Glutamatergic neuron (in vitro differentiated cells): Measurements from ENCODE around the gene CAST. TPM values are rescaled to one million over a fixed set of nuclear protein-coding genes. Genes with fewer than 3 reads are reported as not detected.

Source experiments
- DNase-seq: peaks from one replicate; pipeline ENCODE4 v3.0.0; 2022
- H3K27ac Mint-ChIP-seq: one replicate; pipeline ENCODE4 v1.8.0; 2020; ENCODE audit warnings: mild to moderate bottlenecking, mixed read lengths, inconsistent platforms; ENCODE audit not compliant: unreplicated experiment
- H3K27me3 Mint-ChIP-seq: one replicate; pipeline ENCODE4 v1.8.0; 2020; ENCODE audit warnings: mild to moderate bottlenecking, moderate library complexity, mixed read lengths, inconsistent platforms; ENCODE audit not compliant: unreplicated experiment
- H3K36me3 Mint-ChIP-seq: one replicate; pipeline ENCODE4 v1.8.0; 2020; ENCODE audit warnings: mild to moderate bottlenecking, mixed read lengths, inconsistent platforms; ENCODE audit not compliant: unreplicated experiment
- H3K4me1 Mint-ChIP-seq: one replicate; pipeline ENCODE4 v1.8.0; 2020; ENCODE audit warnings: mild to moderate bottlenecking, low read depth, mixed read lengths, inconsistent platforms; ENCODE audit not compliant: unreplicated experiment
- H3K4me3 Mint-ChIP-seq: one replicate; pipeline ENCODE4 v1.8.0; 2020; ENCODE audit warnings: mild to moderate bottlenecking, mixed read lengths, inconsistent platforms; ENCODE audit not compliant: unreplicated experiment
- H3K9me3 Mint-ChIP-seq: one replicate; pipeline ENCODE4 v1.8.0; 2020; ENCODE audit warnings: mild to moderate bottlenecking, moderate library complexity, mixed read lengths, inconsistent platforms; ENCODE audit not compliant: unreplicated experiment
- total RNA-seq: library from RNA; stranded (reverse); fragmentation: NEBNext Ultra II Directional; extraction: Animal tissue kit (Norgen Biotek cat#: 25700); gene quantifications from one replicate; pipeline ENCODE4 v1.2.1, GENCODE V29; 2021; ENCODE audit not compliant: unreplicated experiment
- TF ChIP-seq, protein P1 (sequence below): fragments of 200-600 bp; sonication (generic); IDR thresholded peaks from one replicate; pipeline ENCODE4 v1.5.0; 2021; ENCODE audit not compliant: partially characterized antibody, unreplicated experiment

Gene CAST
- total RNA-seq, 1 donor from 2014 or later, result 19.4 TPM

DNA sequence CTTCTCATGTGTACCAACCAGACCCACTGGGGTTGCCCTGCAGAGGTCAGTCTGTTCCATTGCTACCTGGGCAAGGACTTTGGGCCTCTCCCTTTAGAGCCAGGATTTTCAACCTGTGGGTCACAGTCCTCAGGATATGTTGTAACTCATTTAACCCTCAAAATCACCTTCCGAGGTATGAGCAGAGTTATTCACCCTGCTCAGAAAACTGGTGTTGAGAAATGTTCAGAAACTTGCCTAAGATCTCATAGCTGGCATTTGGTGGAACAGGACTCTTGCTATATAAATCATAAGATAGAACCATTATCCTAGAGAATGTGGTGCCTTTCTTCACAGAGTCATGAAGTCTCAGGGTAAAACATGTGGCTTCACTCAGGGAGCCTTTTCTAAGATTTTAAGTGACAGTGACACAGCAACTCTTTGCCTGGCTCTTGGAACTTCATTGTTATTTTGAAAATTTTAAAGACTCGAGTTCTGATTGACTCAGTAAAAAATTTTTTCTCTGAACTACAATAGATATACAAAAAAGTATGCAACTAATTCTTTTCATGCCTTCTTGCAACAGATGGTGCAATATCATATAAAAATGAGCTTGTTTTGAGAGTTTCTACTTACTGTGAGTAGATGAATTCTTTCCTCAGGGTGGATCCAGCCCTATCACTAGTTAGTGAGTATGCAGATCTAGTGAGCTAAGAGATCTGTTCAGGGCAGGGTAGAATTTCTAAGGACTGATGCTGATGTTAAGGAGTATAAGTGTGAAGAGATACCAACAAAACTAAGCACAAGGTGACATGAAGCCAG is 29.5 kb downstream of the CAST start:
- no peak for DNase-seq
- H3K9me3 Mint-ChIP-seq, result no peaks in the 10 kb centered on the region

GRCh38 chr5:96692441-96692840 is 30.3 kb downstream of the CAST start:
- Mint-ChIP-seq H3K4me1 (no peaks in the 10 kb centered on the region), H3K27me3 (no peaks in the 10 kb centered on the region), H3K27ac (no peak overlapping the region), H3K36me3 (no peaks in the 10 kb centered on the region), H3K9me3 (no peaks in the 10 kb centered on the region), H3K4me3 (no peak overlapping the region)
- DNase-seq, result no peak
- TF ChIP-seq, protein P1, sequence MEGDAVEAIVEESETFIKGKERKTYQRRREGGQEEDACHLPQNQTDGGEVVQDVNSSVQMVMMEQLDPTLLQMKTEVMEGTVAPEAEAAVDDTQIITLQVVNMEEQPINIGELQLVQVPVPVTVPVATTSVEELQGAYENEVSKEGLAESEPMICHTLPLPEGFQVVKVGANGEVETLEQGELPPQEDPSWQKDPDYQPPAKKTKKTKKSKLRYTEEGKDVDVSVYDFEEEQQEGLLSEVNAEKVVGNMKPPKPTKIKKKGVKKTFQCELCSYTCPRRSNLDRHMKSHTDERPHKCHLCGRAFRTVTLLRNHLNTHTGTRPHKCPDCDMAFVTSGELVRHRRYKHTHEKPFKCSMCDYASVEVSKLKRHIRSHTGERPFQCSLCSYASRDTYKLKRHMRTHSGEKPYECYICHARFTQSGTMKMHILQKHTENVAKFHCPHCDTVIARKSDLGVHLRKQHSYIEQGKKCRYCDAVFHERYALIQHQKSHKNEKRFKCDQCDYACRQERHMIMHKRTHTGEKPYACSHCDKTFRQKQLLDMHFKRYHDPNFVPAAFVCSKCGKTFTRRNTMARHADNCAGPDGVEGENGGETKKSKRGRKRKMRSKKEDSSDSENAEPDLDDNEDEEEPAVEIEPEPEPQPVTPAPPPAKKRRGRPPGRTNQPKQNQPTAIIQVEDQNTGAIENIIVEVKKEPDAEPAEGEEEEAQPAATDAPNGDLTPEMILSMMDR, result no peak

More for the DNA sequence above, 29.5 kb downstream of the CAST start:
- Mint-ChIP-seq H3K27ac (no peak overlapping the region), H3K27me3 (no peaks in the 10 kb centered on the region), H3K4me1 (no peaks in the 10 kb centered on the region), H3K4me3 (no peak overlapping the region), H3K36me3 (no peaks in the 10 kb centered on the region)
- TF ChIP-seq, protein P1, result no peak

DNA sequence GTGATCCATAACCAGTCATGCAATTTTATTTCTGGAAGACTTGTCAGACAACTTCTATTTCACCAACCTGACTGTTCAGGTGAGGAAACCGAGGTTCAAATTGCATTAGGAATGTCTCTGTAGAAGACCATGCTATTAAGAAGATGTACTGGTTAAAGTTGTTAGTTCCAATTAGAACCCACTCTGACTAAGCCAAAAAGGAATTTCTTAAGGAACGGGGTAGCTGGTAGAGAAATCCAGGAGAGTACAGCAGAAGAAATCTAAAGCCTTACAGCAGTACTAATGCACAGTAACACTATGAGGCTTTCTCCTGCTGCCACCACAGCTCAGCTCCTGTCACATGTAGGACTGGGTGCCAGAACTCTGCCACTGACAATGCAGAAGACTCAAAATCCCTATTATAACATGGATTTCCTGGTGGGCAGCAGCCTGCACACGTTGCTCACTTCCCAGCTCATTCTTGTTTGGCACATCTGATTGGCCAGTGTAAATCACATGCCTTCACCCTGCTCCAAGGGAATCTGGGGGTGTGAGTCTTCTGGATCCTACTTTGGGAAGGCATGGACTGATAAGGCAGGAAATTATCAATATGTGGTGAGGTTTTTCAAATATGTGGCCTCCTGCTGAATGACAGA is 37.1 kb downstream of the CAST start:
- DNase-seq, result no peak
- TF ChIP-seq, protein P1, result no peak
- no peaks in the 10 kb centered on the region for H3K36me3 Mint-ChIP-seq
- no peaks in the 10 kb centered on the region for H3K27me3 Mint-ChIP-seq
- no peaks in the 10 kb centered on the region for H3K4me1 Mint-ChIP-seq
- H3K9me3 Mint-ChIP-seq, result peaks cover 5% of the 10 kb centered on the region
- no peak overlapping the region for H3K27ac Mint-ChIP-seq
- H3K4me3 Mint-ChIP-seq, result no peak overlapping the region

DNA sequence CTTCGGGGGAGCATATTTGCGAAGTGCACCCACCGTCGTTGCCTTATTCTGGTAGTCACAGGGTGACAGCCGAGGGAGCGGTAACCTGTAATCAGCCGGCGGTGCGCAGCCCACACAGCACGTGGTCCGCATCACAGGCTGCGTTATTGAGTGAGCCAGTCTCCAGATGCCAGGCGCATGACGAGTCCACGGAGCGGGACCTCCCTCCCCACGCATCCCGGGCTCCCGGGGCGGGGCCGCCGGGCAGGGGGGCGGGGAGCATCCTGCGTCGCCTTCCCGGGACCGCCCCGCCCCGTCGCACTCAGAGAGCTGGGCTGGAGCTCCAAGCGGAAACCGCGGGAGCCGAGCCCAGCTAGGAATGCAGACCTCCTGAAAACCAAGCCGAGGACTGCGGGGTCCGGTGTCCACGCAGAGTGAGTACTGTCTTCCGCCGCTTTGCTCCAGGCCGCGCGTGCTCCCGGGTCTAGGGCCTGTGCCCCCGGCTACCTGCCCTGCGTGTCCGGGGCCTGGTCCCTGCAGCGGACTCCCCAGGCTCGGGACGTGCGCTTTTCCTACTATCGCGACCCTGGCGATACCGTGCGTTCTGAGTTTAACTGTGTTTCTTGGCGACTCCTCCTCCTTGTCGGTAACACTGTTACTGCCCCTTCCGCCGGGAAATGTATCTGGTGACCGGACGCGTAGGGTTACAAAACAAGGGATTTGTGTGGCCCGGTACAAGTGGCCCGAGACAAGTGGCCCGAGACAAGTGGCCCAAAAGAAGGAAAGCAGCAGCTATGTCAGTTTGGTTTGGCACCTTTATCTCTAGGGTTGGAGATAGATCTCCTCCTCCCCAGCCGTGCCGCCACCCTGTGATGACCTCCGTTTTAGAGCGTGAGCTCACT is 40.6 kb downstream of the CAST start:
- DNase-seq, result peak; percentile 79
- Mint-ChIP-seq H3K4me3 (peak overlapping the region; percentile 96), H3K9me3 (peaks cover 5% of the 10 kb centered on the region), H3K36me3 (no peaks in the 10 kb centered on the region), H3K27me3 (no peaks in the 10 kb centered on the region), H3K4me1 (no peaks in the 10 kb centered on the region), H3K27ac (peak overlapping the region; percentile 55)
- TF ChIP-seq, protein P1, result no peak
